MCF 10A (cell line): ENCODE results near the gene PRG3. TPM values are rescaled to one million over a fixed set of nuclear protein-coding genes. Genes with fewer than 3 reads are reported as not detected.

Experiments
- BruUV-seq: library from RNA; stranded (reverse); fragments of 400-500 nt; replicated peaks from 2 replicates; lab custom pipeline; 2021; lab: Mats Ljungman, UMichigan
- CTCF ChIA-PET: fragments of 300-600 bp; sonication (Branson Sonifier 250); formaldehyde crosslinking; extraction: SDS; loops from one replicate; lab custom pipeline; 2021; ENCODE audit warnings: antibody characterized with exemption, inconsistent platforms; lab: Yijun Ruan, JAX
- POLR2A ChIA-PET: fragments of 300-600, 350-650 bp; sonication (Branson Sonifier 250); formaldehyde crosslinking; extraction: SDS; loops from one replicate; lab custom pipeline; 2020; ENCODE audit warnings: antibody characterized with exemption, inconsistent platforms; lab: Yijun Ruan, JAX
- DNase-seq: peaks from one replicate; pipeline ENCODE4 v3.0.0-alpha.2; 2018; ENCODE audit not compliant: unreplicated experiment
- H3K27ac Mint-ChIP-seq: one replicate; pipeline ENCODE4 v1.8.0; 2022; ENCODE audit warnings: mild to moderate bottlenecking, low read depth, mixed read lengths; ENCODE audit not compliant: unreplicated experiment
- H3K27me3 Mint-ChIP-seq: one replicate; pipeline ENCODE4 v1.8.0; 2022; ENCODE audit warnings: mixed read lengths; ENCODE audit not compliant: insufficient read depth, unreplicated experiment
- H3K36me3 Mint-ChIP-seq: one replicate; pipeline ENCODE4 v1.8.0; 2022; ENCODE audit warnings: mild to moderate bottlenecking, moderate library complexity, mixed read lengths; ENCODE audit not compliant: insufficient read depth, unreplicated experiment
- H3K4me1 Mint-ChIP-seq: one replicate; pipeline ENCODE4 v1.8.0; 2022; ENCODE audit warnings: mixed read lengths; ENCODE audit not compliant: insufficient read depth, unreplicated experiment
- H3K4me3 Mint-ChIP-seq: one replicate; pipeline ENCODE4 v1.8.0; 2022; ENCODE audit warnings: mild to moderate bottlenecking, moderate library complexity, mixed read lengths; ENCODE audit not compliant: unreplicated experiment
- H3K9me3 Mint-ChIP-seq: one replicate; pipeline ENCODE4 v1.8.0; 2022; ENCODE audit warnings: mixed read lengths; ENCODE audit not compliant: unreplicated experiment
- intact Hi-C: fragments of 100-400 bp; cut with micrococcal nuclease; formaldehyde crosslinking; loops from 2 replicates; pipeline ENCODE4 v1.14.1; 2022
- total RNA-seq: library from RNA; stranded (reverse); gene quantifications from 2 replicates; pipeline ENCODE4 v1.2.3, GENCODE V29; 2022
- TF ChIP-seq, protein P1 (sequence below): fragments of 200-600 bp; IDR thresholded peaks from one replicate; pipeline ENCODE4 v1.8.0; 2022; ENCODE audit warnings: antibody characterized with exemption, mild to moderate bottlenecking; ENCODE audit not compliant: unreplicated experiment

PRG3 gene
- total RNA-seq, 1 experiment from 2014 or later, result not detected

DNA sequence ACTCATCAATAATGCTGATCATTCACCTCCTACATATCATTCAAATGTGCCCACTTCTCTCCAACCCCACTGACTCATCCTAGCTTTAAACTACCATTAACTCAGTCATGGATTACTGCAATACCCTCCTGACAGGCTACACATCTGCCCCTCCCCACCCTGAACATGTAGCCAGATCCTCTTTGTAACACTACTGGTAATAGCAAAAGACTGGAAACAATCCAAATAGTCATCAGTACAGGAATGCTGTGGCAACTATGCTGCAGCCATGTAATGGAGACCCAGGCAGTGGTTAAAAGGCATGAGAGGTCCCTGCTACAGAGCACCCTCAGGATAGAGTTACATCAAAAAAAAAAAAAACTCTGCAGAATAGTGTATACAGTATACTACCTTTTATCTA, 29.3 kb upstream of the PRG3 start:
- H3K9me3 Mint-ChIP-seq, result no peaks in the 10 kb centered on the region
- peak; percentile 35 for DNase-seq
- intact Hi-C loops, result no loop called here
- ChIA-PET CTCF (interaction anchor here (0.6 kb wide), 2 partner anchors 116 to 355 kb away, joined by 3 read pairs; no protein-coding TSS in a partner anchor), POLR2A (no interaction called here)
- H3K27ac Mint-ChIP-seq, result no peak overlapping the region
- H3K36me3 Mint-ChIP-seq, result peaks cover 85% of the 10 kb centered on the region
- H3K4me1 Mint-ChIP-seq, result peaks cover 23% of the 10 kb centered on the region
- no TSS peak for BruUV-seq
- H3K27me3 Mint-ChIP-seq, result no peaks in the 10 kb centered on the region
- no peak overlapping the region for H3K4me3 Mint-ChIP-seq
- TF ChIP-seq, protein P1, sequence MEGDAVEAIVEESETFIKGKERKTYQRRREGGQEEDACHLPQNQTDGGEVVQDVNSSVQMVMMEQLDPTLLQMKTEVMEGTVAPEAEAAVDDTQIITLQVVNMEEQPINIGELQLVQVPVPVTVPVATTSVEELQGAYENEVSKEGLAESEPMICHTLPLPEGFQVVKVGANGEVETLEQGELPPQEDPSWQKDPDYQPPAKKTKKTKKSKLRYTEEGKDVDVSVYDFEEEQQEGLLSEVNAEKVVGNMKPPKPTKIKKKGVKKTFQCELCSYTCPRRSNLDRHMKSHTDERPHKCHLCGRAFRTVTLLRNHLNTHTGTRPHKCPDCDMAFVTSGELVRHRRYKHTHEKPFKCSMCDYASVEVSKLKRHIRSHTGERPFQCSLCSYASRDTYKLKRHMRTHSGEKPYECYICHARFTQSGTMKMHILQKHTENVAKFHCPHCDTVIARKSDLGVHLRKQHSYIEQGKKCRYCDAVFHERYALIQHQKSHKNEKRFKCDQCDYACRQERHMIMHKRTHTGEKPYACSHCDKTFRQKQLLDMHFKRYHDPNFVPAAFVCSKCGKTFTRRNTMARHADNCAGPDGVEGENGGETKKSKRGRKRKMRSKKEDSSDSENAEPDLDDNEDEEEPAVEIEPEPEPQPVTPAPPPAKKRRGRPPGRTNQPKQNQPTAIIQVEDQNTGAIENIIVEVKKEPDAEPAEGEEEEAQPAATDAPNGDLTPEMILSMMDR, result no peak

DNA sequence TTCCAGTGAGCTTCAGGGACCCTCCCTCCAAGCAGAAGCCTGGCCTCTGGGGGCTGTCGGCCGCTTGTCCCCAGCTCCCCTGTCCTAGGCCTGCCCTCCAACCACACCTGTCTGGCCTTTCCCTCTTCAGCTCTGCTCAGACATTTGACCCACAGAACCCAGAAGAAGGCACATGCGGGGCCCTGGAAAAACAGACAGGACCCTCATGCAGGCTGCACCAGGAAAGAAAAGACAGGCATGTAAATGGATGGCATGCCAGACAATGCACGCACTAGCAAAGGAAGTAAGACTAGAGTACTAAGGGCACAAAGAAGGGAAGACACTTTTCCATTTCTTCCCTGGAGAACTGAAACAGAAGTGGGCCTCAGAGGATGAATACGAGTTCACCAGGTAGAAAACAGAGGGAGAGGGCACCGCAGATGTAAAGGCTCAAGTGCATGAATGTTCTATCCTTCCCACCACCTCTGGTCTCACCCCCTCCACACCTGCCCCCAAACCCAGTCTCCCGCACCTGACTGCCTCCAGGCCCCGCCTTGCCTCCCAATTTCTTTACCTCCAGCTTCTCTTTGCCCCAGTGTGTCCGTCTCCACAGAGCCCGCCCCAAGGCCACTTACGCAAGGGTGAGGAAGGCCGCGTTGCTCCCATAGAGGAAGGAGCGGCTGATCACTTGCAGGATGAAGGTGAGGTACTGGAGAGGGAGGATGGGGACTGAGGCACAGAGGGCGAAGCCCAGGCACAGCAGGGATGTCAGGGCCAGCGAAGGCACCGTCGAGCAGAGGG, 28.6 kb upstream of the PRG3 start:
- TF ChIP-seq, protein P1, result no peak
- Mint-ChIP-seq H3K9me3 (no peaks in the 10 kb centered on the region), H3K4me3 (no peak overlapping the region), H3K36me3 (peaks cover 84% of the 10 kb centered on the region), H3K4me1 (peaks cover 23% of the 10 kb centered on the region), H3K27ac (no peak overlapping the region), H3K27me3 (no peaks in the 10 kb centered on the region)
- no peak for DNase-seq
- BruUV-seq, result no TSS peak
- intact Hi-C loops, result no loop called here
- POLR2A ChIA-PET, result no interaction called here
- CTCF ChIA-PET, result interaction anchor here (0.5 to 0.6 kb wide), 3 partner anchors 84 to 356 kb away, joined by 3 to 4 read pairs (median 3); no protein-coding TSS in a partner anchor

DNA sequence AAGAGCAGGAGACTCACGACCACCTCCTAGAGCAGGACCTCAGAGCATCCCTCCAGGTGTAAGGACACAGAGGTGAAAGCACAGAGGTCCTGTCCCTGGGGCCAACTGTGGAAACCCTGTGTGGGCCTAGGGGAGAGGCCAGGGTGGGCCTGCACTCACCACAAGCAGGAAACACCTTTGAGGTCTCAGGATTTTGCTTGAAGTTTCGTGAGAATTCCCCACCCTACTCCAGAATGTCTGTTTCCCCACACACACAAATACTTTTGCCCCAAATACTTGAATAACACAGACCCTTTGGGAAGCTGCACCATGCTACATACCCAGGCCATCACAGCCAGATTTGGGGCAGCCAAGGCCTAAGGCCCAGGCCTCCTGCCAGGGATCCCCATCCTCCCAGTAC, 27.8 kb upstream of the PRG3 start:
- Mint-ChIP-seq H3K4me3 (no peak overlapping the region), H3K4me1 (peaks cover 21% of the 10 kb centered on the region), H3K36me3 (peaks cover 81% of the 10 kb centered on the region), H3K9me3 (no peaks in the 10 kb centered on the region), H3K27ac (no peak overlapping the region), H3K27me3 (no peaks in the 10 kb centered on the region)
- BruUV-seq, result no TSS peak
- TF ChIP-seq, protein P1, result no peak
- intact Hi-C loops, result no loop called here
- DNase-seq, result no peak
- POLR2A ChIA-PET, result no interaction called here
- CTCF ChIA-PET, result interaction anchor here (0.5 kb wide), 1 partner anchor 84 kb away, joined by 4 read pairs; no protein-coding TSS in a partner anchor

DNA sequence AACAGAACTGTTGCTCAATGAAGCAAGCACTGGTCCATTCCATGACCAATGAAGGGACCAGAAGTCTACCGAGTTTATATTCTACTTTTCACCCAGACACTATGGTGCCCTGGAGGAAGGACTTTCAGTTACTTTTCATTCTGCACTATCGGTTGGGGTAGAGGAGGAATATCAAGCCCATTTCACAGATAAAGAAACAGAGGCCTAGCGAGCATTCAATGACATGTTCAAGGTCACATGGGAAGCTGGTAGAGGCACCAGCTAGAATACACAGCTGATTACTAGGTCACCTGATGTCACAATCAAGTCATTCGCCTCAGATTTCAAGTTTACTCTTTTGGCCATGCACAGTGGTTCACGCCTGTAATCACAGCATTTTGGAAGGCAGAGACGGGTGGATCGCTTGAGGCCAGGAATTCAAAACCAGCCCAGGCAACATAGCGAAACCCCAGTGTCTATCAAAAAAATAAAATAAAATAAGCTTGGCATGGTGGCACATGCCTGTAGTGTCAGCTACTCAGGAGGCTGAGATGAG, 27.1 kb upstream of the PRG3 start:
- DNase-seq, result no peak
- no TSS peak for BruUV-seq
- peaks cover 73% of the 10 kb centered on the region for H3K36me3 Mint-ChIP-seq
- peaks cover 13% of the 10 kb centered on the region for H3K4me1 Mint-ChIP-seq
- POLR2A ChIA-PET, result no interaction called here
- TF ChIP-seq, protein P1, result no peak
- H3K27ac Mint-ChIP-seq, result no peak overlapping the region
- no peaks in the 10 kb centered on the region for H3K27me3 Mint-ChIP-seq
- H3K4me3 Mint-ChIP-seq, result no peak overlapping the region
- no peaks in the 10 kb centered on the region for H3K9me3 Mint-ChIP-seq
- CTCF ChIA-PET, result no interaction called here
- intact Hi-C loops, result no loop called here
